GM10847 (cell line): ENCODE data around the gene DNAI1.

Experiments used
- POLR2A ChIP-seq: IDR thresholded peaks from 2 replicates; pipeline ENCODE4 v1.6.1; 2011; ENCODE audit not compliant: insufficient read length; ENCODE audit errors: extremely low read depth

DNAI1 gene

GRCh38 chr9:34464571-34464970 lies 6.0 kb downstream of the DNAI1 start:
- no peak for TF ChIP-seq POLR2A

- no peak for TF ChIP-seq POLR2A
These were observed 6.9 kb downstream of the DNAI1 start for GRCh38 chr9:34465468-34465867.

DNA sequence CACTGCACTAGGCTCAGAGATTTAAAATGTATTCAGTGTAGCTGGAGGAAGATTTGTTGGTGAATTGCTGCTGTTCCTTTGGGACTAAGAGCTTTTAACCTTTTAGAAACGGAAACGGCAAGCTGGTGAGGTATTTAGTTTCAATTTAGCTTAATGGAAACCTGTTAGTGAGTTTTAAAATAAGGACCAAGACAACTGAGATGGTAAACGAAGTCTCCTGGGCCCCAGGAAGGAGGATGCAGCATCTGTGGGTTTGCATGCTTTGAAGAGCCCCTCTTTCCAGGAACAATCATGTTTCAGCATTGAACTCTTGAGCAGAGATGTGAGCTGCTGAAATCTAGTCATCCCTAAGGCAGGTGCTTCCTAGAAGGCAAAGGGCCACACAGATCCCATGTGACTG lies 16.5 kb downstream of the DNAI1 start:
- TF ChIP-seq POLR2A = no peak

DNA sequence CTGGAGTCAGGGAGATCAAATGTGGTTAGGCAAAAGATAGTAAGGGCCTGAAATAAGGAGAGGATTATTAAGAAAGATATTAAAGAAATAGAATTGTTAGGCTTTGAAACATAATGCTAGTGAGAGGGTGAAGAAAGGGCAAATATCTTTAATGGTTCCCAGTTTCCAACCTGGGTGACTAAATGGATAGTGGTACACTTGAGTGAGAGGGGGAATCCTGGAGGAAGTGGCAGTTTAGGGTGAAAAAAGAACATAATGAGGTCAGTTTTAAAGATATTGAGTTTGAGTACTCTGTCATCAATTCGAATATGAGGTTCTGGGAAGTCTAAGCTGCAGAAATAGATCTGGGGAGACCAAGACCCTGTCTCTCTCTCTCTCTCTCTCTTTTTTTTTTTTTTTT lies 18.9 kb downstream of the DNAI1 start:
- no peak for TF ChIP-seq POLR2A

- TF ChIP-seq POLR2A = no peak
These were observed 20.8 kb downstream of the DNAI1 start for GRCh38 chr9:34479431-34479866.

GRCh38 chr9:34484678-34485077 lies 26.1 kb downstream of the DNAI1 start:
- no peak for TF ChIP-seq POLR2A

DNA sequence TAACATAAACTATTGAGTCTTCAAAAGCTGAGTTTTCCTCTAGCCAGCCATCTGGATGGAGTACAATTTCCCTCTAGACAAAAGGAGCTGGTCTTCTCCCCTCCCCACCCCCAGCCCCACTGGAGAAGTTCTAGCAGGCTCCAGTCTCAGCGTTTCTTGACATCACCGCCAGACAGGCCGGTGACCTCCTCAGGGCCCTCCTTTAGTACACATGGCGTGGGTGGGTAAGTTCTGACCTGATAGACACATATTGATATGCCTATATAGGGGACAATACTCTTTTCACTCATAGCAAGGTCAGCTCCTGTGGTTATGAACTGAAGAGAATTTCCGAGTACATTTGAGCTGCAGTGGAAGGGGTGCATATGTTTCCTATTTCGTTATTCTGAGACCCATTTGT lies 27.2 kb downstream of the DNAI1 start:
- TF ChIP-seq POLR2A = no peak

DNA sequence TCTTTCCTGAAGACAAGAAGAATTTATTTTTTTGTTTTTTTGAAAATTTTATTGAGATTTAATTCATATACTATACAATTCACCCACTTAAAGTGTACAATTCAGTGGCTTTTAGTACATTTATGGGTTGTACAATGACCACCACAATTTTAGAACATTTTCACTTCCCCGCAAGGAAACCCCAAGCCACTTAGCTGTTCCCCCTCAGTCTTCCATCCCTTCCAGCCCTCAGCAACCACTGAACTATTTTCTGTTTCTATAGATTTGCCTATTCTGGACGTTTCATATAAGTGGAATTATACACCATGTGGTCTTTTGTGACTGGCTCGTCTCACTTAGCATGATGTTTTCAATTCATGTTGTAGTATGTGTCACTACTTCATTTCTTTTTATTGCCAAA lies 28.0 kb downstream of the DNAI1 start:
- TF ChIP-seq POLR2A = no peak

DNA sequence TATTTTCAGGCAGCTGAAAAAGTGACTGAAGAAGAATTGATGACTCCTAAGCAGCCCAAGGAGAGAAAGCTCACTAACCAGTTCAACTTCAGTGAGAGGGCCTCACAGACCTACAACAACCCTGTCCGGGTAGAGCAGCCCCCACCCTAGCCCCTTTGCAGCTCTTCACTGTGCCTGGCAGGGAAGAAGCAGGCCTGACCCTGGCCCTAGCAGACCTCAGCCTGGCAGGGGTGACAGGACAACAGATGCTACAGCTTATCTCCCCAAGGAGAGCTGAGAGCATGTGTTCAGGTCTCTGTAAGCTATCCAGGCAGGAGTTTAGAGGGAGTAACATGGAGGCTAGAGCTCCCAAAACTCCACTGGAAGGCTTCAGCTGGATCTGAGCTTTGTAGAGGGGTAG lies 31.8 kb downstream of the DNAI1 start:
- no peak for TF ChIP-seq POLR2A

DNA sequence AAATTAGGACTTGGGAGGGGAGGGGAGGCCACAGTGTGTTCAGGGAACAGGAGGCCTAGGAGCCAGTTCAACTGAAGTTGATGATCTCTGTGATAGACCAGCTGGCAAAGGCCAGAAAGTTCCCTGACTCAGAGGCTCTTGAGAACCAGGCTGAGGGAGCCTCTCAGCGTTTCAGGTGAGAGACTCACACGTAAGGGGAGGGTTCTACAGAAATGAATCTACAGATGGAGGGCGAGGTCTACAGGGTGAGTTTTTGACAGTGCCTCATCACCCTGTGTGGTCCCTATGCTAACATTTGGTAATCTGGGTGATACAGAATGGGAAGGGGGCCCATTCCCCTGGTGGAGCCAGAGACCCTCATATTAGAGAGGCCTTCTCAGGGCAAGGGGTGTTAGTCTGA lies 32.2 kb downstream of the DNAI1 start:
- TF ChIP-seq POLR2A = no peak

GRCh38 chr9:34491596-34491995 lies 33.0 kb downstream of the DNAI1 start:
- no peak for TF ChIP-seq POLR2A

DNA sequence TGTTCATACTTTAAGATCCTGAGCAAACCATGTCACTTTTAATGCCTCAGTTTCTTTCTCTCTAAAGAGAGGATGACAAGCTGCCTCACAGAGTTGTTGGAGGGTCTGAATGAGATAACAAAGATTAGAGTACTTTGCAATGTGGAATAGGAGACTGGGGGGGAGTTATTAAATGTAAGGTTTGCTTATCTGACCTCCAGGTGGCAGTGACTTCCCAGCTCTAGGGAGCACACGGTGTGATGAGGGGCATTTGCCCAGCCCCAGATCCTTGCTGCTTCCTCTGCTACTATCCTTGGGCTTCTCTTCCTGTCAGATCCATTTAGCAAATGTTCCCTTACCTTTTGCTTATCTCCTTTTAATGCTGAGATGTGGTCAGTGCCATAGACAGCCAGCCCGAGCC lies 33.4 kb downstream of the DNAI1 start:
- no peak for TF ChIP-seq POLR2A

DNA sequence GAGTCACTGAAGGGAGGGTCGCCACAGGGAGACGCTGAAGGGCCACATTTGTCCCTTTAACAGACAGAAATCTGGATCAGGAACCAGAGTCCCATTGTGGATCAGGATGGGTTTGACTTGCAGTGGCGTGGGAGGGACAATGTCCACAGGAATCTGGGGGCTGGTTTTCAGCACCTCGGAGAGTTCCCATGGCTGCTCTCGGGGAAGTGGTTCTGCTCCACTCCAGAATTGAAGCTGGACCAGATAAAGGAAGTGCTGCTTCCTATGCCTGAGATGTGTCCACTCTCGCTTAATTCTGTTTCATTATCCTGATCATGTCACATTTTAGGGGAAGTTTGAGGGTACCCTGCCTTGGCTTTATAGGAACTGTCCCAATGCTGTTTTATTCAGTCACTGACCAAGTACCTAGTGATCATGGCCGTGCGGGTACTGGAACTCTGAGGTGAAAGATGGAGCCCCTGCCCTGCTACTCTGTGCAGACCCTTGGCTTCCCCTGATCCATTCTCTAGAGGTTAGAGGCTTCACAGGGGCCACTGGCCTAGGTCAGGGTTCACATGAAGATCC lies 35.4 kb downstream of the DNAI1 start:
- no peak for TF ChIP-seq POLR2A

- TF ChIP-seq POLR2A = no peak
These were observed 37.6 kb downstream of the DNAI1 start for GRCh38 chr9:34496149-34496712.

DNA sequence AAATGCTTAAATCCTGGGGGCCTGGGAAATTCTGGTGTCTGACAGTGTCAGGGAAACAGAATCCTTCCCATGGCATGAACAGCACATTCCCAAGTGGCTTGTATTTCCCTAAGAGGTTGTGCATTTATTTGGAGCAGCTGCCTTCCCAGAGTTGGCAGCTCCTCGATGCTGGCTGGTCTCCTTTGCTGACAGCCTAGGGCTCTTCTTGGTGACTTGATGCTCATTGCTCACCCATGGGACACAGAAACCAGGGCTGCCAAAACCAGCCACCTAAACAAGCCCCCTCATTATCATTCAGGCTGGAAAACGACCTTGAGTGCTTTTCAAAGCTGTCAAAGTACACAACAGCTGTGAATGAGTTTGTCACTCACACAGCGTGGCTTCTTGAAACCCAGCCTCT lies 39.9 kb downstream of the DNAI1 start:
- no peak for TF ChIP-seq POLR2A

GRCh38 chr9:34499076-34499475 lies 40.5 kb downstream of the DNAI1 start:
- no peak for TF ChIP-seq POLR2A

DNA sequence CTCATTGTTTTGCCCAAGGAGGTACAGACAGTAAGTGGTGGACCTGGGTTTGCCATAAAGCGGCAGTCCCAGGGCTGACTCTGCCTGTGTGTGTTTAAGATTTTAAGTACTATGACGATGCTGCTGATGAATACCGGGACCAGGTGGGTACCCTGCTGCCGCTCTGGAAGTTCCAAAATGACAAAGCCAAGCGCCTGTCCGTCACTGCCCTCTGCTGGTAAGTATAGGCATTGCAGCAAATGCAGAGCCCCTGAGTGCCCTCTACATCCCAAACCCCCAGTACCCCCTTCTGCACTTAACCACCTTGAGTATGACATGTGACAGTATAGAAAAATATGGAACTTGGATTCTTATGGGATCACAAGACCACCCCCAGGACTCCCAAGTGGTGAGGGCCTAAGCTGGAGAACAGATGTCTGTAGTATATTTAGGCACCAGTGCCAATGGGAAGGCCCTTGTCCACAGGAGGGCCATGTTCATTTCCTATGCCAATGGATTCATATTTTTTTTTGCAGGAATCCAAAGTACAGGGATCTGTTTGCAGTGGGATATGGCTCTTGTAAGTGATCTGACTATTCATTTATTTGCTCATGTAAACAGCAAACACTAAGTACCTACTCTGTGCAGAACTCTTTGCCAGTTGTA lies 42.1 kb downstream of the DNAI1 start:
- no peak for TF ChIP-seq POLR2A
